GM12872 (cell line): ENCODE data around the gene ANKIB1.

Source experiments
- CTCF ChIP-seq: IDR thresholded peaks from 3 replicates; pipeline ENCODE4 v1.5.1; 2011; ENCODE audit warnings: low read depth, mild to moderate bottlenecking, low read length, moderate library complexity; ENCODE audit not compliant: insufficient read depth

Gene ANKIB1

GRCh38 chr7:92423710-92424131 lies 177.9 kb downstream of the ANKIB1 start:
- no peak for TF ChIP-seq CTCF

GRCh38 chr7:92425311-92425947 lies 179.7 kb downstream of the ANKIB1 start:
- no peak for TF ChIP-seq CTCF

- TF ChIP-seq CTCF, result no peak
Measured at GRCh38 chr7:92427193-92427592, 181.4 kb downstream of the ANKIB1 start.

- TF ChIP-seq CTCF, result no peak
Measured at GRCh38 chr7:92432299-92432946, 186.6 kb downstream of the ANKIB1 start.

GRCh38 chr7:92433019-92433418 lies 187.2 kb downstream of the ANKIB1 start:
- no peak for TF ChIP-seq CTCF

- TF ChIP-seq CTCF, result no peak
Measured at GRCh38 chr7:92435542-92435941, 189.8 kb downstream of the ANKIB1 start.

GRCh38 chr7:92436612-92437445 lies 191.1 kb downstream of the ANKIB1 start:
- TF ChIP-seq CTCF, result no peak
